HG02870 (cell line): Measurements from ENCODE around the gene PFN4.
A peak's percentile ranks its signal among the peaks of the same experiment; 100 is the strongest.
"Not testable (repeated sequence)": the region's sequence is repeated elsewhere in the genome, so short reads cannot be mapped to it uniquely, and the experiment has no call there.

Experiments used
- ATAC-seq: cut with Tn5 transposase; IDR thresholded peaks from one replicate; pipeline ENCODE4 v1.9.1; 2021; ENCODE audit warnings: mild to moderate bottlenecking, moderate library complexity; ENCODE audit not compliant: unreplicated experiment

The PFN4 gene

GRCh38 chr2:24115057-24115456 lies 8.1 kb downstream of the PFN4 start:
- no peak for ATAC-seq

DNA sequence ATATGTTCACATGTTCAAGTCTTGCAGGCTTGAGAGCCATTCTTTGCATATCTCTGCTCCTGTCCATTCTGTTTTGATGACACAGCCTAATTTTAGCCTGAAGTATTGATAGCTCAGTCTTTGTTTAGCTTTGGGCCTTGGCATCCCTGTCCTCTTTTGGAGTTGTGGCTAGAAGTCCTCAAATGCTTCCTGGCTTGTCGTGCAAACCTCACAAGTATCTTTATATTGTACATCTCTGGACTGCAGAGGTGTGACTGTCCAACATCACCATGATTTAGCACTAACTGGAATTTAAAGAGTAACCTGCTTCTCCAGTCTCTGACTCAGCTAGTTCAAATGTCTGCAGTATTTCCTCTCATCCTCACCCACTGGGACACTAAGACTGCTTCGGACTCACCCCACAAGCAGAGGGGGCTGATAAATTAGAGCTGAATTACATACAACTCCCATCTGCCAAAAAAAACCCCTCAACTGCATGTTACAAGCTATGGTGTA lies 11.7 kb downstream of the PFN4 start:
- ATAC-seq: no peak

DNA sequence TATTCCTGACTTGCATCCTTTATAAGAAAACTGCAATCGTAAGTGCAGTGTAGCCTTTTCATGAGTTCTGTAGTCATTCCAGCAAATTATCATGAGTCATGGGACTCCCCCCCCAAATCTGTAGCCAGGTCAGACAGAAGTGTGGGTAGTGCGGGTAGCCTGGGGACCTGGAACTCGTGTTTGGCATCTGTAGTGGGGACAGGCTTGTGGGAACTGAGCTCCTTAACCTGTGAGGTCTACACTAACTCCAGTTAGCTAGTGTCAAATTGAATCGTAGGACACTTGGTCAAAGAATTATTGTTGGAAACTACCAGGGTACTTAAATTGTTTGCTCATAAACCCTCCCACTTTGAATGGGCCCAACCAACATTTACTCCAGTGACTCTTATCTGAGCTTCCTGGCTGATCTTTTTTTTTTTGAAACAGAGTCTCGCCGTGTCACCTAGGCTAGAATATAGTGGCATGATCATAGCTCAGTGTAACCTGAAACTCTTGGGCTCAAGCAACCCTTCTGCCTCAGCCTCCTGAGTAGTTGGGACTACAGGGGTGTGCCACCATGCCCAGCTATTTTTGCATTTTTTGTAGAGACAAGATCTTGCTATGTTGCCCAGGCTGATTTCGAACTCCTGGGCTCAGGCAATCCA lies 12.4 kb downstream of the PFN4 start:
- no peak for ATAC-seq

DNA sequence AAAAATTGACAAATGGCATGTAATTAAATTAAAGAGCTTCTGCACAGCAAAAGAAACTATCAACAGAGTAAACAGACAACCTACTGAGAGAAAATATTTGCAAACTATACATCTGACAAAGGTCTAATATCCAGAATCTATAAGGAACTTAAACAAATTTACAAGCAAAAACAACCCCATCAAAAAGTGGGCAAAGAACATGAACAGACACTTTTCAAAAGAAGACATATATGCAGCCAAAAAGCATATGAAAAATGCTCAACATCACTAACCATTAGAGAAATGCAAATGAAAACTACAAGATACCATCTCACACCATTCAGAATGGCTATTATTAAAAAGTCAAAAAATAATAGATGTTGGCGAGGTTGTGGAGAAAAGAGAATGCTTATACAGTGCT lies 13.7 kb downstream of the PFN4 start:
- ATAC-seq: not testable (repeated sequence)

GRCh38 chr2:24107336-24107735 lies 15.8 kb downstream of the PFN4 start:
- no peak for ATAC-seq

DNA sequence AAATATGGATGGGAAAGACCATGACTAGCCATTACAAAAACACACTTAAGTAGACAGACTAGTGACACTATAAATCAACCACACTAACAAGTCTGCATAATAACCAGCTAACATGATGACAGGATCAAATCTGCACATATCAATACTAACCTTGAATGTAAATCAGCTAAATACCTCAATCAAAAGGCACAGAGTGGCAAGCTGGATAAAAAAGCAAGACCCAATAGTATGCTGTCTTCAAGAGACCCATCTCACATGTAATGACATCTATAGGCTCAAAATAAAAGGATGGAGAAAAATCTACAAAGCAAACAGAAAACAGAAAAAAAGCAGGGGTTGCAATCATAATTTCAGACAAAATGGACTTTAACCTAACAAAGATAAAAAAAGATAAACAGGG lies 16.3 kb downstream of the PFN4 start:
- no peak for ATAC-seq

DNA sequence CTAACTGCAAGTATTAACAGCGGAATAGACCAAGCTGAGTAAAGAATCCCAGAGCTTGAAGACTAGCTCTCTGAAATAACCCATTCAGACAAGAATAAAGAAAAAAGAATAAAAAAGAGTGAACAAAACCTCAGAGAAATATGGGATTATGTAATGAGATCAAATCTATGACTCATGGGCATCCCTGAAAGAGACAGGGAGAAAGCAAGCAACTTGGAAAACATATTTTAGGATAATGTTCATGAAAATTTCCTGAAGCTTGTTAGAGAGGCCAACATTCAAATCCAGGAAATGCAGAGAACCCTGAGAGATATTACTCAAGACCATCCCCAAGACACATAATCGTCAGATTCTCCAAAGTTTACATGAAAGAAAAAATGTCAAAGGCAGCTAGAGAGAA lies 17.3 kb downstream of the PFN4 start:
- ATAC-seq: no peak

DNA sequence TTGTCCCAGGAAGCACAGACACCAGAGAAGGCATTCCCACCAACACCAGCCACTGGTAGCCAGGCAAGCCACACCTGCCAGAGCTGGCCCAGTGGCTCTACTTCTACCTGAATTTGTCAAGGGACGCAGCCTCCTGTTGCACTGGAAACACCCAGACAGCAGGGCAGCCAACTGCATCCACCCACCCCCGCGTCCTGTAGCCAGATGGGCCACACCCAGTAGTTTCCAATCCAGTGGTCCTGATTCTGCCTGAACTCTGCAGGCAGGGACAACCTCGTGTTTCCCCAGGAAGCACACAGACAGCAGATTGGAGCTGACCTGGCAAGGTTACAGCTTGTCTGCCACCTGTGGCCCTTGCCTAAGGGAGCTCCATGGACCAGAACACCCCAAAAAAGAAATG lies 18.2 kb downstream of the PFN4 start:
- no peak for ATAC-seq

- ATAC-seq: no peak
These were observed 19.0 kb downstream of the PFN4 start for GRCh38 chr2:24104110-24104650.

GRCh38 chr2:24102677-24103076 lies 20.5 kb downstream of the PFN4 start:
- no peak for ATAC-seq

DNA sequence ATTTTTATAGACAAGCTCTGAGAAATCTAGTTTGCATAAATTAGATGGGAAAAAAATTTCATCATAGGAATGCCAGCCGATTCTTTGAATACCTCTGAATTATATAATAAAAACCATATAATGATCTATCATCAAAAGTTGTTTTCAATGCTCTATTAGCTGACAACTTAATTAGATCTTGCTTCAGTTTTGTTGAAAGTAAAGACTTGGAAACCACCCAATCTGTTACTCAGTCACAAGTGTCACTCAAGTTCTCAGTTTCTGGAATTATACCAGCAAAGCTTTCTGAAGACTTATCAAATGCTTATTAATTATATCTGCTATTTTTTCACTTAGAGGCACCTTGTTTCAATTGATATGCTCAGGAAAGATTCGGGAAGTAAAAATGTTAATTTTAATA lies 21.1 kb downstream of the PFN4 start:
- no peak for ATAC-seq

DNA sequence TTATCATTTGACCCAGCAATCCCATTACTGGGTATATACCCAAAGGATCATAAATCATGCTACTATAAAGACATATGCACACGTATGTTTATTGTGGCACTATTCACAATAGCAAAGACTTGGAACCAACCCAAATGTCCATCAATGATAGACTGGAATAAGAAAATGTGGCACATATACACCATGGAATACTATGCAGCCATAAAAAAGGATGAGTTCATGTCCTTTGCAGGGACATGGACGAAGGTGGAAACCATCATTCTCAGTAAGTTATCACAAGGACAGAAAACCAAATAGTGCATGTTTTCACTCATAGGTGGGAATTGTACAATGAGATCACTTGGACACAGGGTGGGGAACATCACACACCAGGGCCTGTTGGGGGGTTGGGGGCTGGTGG lies 22.4 kb downstream of the PFN4 start:
- not testable (repeated sequence) for ATAC-seq

- ATAC-seq: not testable (repeated sequence)
These were observed 27.9 kb downstream of the PFN4 start for GRCh38 chr2:24095171-24095677.

DNA sequence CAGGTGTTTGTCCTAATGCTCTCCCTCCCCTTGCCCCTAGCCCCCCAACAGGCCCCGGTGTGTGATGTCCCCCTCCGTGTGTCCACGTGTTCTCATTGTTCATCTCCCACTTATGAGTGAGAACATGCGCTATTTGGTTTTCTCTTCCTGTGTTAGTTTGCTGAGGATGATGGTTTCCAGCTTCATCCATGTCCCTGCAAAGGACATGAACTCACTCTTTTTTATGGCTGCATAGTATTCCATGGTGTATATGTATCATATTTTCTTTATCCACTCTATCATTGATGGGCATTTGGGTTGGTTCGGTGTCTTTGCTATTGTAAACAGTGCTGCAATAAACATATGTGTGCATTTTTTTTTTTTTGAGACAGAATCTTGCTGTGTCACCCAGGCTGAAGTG lies 29.9 kb downstream of the PFN4 start:
- ATAC-seq: not testable (repeated sequence)

DNA sequence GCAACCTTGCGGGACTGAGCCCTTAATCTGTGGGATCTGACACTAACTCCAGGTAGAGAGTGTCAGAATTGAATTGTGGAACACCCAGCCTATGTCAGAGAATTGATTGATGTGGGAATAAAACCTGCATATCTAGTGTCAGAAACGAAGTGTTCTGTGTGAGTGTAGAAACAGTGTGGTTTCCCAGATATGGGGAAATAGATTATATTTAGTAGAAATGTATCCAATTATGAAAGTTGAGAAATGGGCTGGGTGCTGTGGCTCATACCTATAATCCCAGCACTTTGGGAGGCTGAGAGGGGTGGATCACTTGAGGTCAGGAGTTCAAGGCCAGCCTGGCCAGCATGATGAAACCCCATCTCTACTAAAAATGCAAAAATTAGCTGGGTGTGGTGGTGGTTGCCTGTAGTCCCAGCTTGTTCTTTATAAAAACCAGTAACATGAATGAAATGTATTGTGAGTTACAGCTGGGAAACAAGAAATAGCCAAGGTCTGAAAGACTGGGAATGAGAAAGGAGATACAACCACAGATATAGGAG lies 34.2 kb downstream of the PFN4 start:
- no peak for ATAC-seq

GRCh38 chr2:24087032-24087431 lies 36.1 kb downstream of the PFN4 start:
- ATAC-seq: no peak

- ATAC-seq: no peak
These were observed 36.9 kb downstream of the PFN4 start for GRCh38 chr2:24086241-24086640.

DNA sequence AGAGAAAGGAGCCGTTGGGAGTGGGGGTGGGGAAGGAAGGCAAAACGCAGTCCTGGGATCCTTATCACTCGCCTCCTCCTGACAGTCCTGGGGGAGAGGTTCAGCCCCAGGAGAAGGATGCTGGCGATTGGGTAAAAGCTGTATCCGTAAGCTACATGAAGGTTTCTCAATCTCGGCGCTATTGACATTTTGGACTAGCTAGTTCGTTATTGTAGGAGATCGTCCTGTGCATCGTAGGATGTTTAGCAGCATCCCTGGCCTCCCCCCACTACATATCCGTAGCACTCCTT lies 38.0 kb downstream of the PFN4 start:
- no peak for ATAC-seq

GRCh38 chr2:24084386-24085199 lies 38.5 kb downstream of the PFN4 start, which contains the start of gene TP53I3:
Gene TP53I3 (minus strand): TSS chr2:24084834. CDS start chr2:24084326, 508 bp downstream.
- ATAC-seq: peak; percentile 76

- peak; percentile 86 for ATAC-seq
These were observed 39.4 kb downstream of the PFN4 start for GRCh38 chr2:24083567-24084385.
